ENCODE data around the gene PYY.

PYY gene

GRCh38 chr17:43914451-43914850 lies 39.3 kb downstream of the PYY start:
- DNase-seq (ENCODE audit: low read depth): no peak

DNA sequence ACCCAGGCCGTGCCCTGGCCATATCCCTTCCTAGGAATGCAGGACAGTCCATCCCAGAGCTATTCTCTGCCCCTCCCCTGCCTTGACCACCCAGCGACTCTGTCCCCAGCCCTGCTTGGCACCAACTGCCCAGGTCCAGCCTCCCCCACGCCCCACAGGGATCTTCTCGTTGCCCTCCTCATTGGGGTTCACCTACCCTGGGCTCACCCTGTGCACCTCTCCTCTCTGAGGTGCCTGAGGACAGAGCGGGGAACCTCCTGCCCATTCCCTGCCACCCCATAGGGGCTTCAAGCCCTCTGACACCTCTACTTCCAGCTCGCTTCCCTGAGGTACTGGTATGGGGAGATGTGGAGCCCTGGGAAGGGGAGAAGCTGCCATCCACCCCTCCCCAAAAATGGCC lies 40.2 kb downstream of the PYY start:
- no peak for DNase-seq (ENCODE audit: low read depth)

DNA sequence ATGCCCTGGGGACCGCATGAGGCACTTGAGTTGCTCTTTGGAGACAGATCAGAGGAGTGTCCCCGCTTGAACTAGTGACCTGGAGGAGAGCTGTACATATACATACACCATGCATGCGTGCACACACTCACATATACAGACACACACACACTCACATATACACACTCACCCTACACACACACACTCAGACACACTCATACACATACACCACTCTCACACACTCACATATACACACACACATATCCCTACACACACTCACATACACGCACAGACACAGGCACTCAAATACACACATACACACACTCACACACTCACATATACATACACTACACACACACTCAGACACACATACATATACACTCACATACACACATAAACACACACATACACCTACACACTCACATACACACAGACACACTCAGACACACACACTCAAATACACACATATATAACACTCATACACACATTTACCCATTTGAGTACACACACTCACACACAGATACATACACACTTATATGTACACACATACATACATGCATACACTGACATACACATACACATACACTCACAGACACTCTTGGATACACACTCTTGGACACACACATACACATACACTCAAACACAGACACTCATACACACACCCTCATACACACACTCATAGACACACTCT lies 41.0 kb downstream of the PYY start:
- no peak for DNase-seq (ENCODE audit: low read depth)

DNA sequence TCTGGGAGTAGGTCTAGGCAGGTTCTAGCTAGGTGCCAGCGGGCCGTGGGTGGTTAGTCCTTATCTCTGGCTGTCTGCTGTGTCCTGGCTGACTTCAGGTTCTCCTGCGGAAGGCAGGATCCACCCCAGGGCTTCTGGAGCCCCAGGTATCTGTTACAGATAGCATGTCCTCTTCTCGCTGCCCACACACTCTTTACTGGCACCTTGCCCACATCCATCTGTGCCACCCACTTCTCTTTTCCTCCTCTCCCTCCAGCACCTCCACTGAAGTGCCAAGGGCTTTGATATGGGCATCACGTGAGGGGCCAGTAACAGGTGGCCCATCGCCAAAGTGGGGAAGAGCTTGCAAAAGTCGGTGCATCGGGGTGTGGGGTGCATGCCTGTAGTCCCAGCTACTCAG lies 41.8 kb downstream of the PYY start:
- no peak for DNase-seq (ENCODE audit: low read depth)

DNA sequence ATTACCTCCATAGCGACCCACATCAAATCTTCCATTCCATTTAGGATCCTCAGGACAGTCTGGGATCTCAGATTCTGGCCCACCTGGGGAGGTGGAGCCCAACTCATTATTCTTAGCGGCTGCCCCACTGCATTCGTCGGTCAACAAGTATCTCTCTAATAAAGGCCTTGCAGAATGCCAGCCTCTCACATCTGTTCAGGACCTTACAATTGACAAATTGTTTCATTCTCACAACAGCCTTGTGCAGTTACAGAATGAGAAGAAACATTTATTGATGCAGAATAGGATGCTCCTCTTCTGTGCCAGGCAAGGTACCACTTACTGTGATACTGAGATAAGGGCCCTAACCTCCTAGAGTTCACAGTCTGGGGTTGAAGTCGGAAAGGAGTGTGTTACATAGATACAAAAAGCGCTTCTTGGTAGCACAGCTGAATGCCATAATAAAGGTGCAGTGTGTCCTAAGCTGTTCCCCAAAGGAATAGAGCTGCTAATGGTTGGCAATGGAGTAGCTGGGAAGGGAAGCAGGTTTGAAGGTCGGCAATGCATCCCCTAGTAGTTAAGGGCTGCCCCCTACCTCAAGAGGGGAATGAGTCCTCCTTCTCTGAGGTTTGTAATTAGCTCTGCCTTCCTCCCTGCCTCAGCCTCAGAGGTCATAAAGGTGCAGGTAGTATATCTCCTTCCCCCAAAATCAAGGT lies 44.1 kb downstream of the PYY start:
- no peak for DNase-seq (ENCODE audit: low read depth)

DNA sequence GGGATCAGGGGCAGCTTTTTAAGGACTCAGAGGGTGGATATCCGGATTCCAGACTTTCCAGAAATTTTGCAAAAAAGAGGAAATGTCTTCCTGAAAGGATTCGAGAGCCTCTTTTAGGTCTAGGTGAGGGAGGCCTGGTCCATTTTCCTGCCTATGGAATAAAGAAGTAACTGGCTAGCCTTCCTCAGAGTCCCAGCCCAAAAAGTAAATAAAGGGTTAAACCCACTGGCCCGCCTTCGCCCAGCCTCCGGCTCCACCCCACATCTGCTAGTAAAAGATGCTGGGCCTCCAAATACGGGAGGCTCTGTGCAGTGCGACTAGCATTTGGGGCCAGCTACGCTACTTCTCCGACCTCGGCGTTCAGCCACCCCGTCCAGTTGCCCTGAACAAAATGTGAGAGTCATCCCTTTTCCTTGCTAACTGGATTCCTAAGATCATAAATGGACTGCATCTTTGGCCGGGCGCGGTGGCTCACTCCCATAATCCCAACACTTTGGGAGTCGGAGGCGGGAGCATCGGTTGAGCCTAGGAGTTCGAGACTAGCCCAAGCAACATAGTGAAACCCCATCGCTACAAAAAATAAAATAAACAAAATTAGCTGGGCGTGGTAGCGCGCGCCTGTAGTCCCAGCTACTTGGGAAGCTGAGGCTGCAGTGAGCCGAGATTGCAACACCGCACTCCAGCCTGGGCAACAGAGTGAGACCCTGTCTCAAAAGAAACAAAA lies 45.6 kb downstream of the PYY start:
- DNase-seq (ENCODE audit: low read depth): peak; percentile 23

GRCh38 chr17:43907425-43907981 lies 46.2 kb downstream of the PYY start, which contains the start of gene MPP2:
TSS of gene MPP2 (minus strand) at chr17:43907536. CDS start at chr17:43904460, 3,076 bp downstream.
- DNase-seq (ENCODE audit: low read depth): peak; percentile 27

DNA sequence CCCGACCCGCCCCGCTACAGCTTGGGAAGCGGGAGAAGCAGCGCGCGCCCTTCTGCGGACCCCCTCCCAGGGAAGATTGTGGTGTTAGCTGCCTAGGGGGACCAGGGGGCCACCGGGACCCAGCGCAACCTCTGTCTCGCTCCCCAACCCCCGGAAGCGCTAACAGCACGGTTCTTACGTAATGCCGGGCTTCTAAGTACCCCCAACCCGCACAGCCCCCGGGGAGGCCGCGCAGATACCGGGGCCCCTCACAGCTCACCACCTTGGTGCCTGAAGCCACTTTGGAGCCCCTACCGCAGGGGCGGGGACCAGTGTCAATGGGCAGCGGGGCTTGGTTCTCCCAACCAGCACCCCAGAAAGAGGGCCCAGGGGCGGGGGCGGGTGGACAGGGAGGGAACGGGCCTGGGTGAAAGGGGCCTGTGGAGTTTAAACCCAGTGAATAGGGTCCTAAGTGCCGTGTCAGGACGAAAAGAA lies 46.8 kb downstream of the PYY start:
- no peak for DNase-seq (ENCODE audit: low read depth)

DNA sequence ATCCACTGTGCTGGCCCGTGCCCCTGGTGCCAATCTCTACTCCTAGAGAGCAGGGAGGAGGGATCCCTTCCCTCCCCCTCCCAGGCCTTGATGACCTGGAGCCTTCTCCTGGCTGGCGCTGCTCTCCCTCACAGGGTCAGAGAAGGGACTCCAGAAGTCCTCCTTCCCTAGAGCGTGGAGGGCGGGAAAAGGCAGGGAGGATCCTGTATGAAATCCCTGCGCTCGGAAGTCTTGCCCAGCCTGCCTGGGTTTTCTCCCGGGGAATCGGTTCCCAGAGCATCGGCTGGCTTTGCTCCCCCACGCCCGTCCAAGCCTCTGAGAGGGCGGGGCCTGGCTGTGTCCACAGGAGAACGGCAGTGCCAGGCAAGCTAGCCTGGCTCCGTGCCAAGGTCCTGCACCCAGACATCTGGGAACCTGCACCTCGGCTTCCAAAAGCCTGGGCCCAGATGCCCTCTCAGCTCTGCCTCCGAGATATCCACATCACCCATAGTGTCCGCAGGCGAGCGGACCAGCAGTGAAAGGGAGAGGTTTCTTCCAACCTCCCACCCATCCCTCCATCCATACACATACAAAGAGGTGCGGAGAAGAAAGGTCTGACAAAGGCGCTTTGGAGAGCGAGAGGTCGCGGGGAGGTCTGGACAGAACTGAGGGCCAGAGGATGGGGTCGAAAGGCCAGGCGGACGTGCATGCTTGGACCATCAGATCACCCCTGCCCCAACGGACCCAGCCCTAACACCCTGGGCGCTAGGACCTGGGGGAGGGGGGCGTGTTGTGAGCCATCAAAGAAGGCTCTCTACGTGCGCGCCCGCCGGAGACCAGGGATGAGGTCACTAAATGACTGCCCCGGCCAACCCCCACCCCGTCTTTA lies 47.5 kb downstream of the PYY start:
- no peak for DNase-seq (ENCODE audit: low read depth)

DNA sequence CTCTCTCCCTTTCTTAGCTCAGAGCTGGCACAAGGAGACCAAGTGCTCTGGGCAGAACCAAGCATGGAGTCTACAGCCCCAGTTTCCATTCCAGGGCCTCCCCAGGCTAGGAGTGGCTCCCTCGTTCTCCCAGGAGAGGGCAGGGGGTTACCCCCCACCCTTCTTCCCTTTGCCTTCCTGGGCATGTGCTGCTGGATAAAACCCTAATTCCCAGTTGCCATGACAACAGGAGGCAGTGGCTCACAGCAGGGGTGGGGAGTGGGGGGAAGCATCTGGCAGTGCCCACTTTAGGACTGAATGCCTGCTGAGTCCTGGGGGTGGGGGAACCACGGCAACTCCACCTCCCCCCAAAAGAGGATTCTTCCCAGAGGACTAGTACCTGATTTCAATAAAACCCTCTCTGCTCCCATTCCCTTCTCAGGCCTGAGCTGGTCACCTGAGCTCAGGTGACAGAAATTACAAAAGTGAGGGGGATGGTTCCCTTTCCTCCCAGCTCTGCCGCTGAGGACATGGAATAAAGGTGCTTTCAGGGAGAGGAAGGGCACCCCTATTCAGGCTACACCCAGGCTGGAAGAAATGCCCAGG lies 48.2 kb downstream of the PYY start:
- DNase-seq (ENCODE audit: low read depth): no peak

Data from stimulated activated CD8-positive, alpha-beta memory T cell treated with anti-CD3 and anti-CD28 coated beads, Interleukin-7, amount 100 ng/mL, for 24 hours (primary cell).